Hepatocyte (in vitro differentiated cells): ENCODE measurements around the gene PHF12.

Experiments used
- EZH2 ChIP-seq: fragments of 200-600 bp; sonication (generic); IDR thresholded peaks from 2 replicates; pipeline ENCODE4 v1.6.1; 2016; ENCODE audit warnings: antibody characterized with exemption, mild to moderate bottlenecking, borderline replicate concordance
- EZH2phosphoT487 ChIP-seq: fragments of 200-600 bp; sonication (generic); IDR thresholded peaks from one replicate; pipeline ENCODE4 v1.6.1; 2018; ENCODE audit warnings: antibody characterized with exemption, mild to moderate bottlenecking, low read depth, moderate library complexity; ENCODE audit not compliant: unreplicated experiment, severe bottlenecking
- TF ChIP-seq, protein P1 (sequence below): fragments of 200-600 bp; sonication (generic); IDR thresholded peaks from 2 replicates; pipeline ENCODE4 v1.5.1; 2016; ENCODE audit warnings: antibody characterized with exemption, mild to moderate bottlenecking; ENCODE audit not compliant: poor library complexity

DNA sequence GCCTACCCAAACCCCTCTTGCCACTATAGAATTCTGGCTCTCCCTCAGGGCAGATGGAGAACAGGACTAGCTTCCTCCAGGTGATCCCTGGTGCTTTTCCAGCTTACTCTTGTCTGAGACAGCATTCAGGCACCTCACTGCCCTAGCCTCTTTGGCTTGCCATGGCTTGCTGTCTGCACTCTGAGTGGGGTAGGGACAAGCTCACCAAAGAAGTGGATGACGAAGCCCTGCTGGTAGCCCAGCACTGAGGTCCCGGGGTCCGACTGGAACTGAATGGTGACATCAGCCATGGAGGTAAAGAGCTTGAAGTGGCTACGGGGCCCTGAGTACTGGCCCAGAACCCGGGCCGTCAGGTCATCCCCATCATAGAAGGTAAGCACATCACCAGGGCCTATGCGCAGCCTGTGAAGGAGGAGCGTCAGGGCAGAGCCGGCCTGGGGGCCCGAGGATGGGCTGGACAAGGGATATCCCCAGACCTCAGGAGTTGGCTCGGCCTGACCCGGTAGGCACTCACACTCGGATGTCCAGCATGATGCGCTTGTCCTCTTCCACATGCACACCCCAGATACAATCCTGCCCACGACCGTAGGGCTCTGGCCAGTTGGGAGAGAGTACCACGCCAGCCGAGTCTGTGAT, 7.6 kb upstream of the PHF12 start:
- TF ChIP-seq, protein P1, sequence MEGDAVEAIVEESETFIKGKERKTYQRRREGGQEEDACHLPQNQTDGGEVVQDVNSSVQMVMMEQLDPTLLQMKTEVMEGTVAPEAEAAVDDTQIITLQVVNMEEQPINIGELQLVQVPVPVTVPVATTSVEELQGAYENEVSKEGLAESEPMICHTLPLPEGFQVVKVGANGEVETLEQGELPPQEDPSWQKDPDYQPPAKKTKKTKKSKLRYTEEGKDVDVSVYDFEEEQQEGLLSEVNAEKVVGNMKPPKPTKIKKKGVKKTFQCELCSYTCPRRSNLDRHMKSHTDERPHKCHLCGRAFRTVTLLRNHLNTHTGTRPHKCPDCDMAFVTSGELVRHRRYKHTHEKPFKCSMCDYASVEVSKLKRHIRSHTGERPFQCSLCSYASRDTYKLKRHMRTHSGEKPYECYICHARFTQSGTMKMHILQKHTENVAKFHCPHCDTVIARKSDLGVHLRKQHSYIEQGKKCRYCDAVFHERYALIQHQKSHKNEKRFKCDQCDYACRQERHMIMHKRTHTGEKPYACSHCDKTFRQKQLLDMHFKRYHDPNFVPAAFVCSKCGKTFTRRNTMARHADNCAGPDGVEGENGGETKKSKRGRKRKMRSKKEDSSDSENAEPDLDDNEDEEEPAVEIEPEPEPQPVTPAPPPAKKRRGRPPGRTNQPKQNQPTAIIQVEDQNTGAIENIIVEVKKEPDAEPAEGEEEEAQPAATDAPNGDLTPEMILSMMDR: no peak
- TF ChIP-seq EZH2 (no peak), EZH2phosphoT487 (no peak)
